ENCODE data around the gene GART.
A peak's percentile ranks its signal among the peaks of the same experiment; 100 is the strongest.

GART gene

GRCh38 chr21:33552999-33553598 lies 11.2 kb upstream of the GART start:
- H3K27ac ChIP-seq (ENCODE audit: low read depth, low read length) = no peak overlapping the region
- no peaks in the 10 kb centered on the region for H3K27me3 ChIP-seq (ENCODE audit: control insufficient read depth, insufficient read depth, low read length)
- no peak overlapping the region for H3K4me3 ChIP-seq (ENCODE audit: low read depth, low read length)
- no peaks in the 10 kb centered on the region for H3K4me1 ChIP-seq (ENCODE audit: control insufficient read depth, insufficient read depth, low read length)
- H3K9me3 ChIP-seq (ENCODE audit: control insufficient read depth, insufficient read depth, low read depth, low read length) = no peaks in the 10 kb centered on the region
- no peak overlapping the region for H3K9ac ChIP-seq (ENCODE audit: low read length)
- H3K36me3 ChIP-seq (ENCODE audit: control insufficient read depth, insufficient read depth, low read length) = peaks cover 97% of the 10 kb centered on the region

- Histone ChIP-seq H3K9me3 (ENCODE audit: control insufficient read depth, insufficient read depth, low read depth, low read length) (no peaks in the 10 kb centered on the region), H3K27me3 (ENCODE audit: control insufficient read depth, insufficient read depth, low read length) (no peaks in the 10 kb centered on the region), H3K27ac (ENCODE audit: low read depth, low read length) (no peak overlapping the region), H3K36me3 (ENCODE audit: control insufficient read depth, insufficient read depth, low read length) (peaks cover 95% of the 10 kb centered on the region), H3K4me1 (ENCODE audit: control insufficient read depth, insufficient read depth, low read length) (no peaks in the 10 kb centered on the region), H3K9ac (ENCODE audit: low read length) (no peak overlapping the region), H3K4me3 (ENCODE audit: low read depth, low read length) (no peak overlapping the region)
Measured at GRCh38 chr21:33552093-33552998, 10.4 kb upstream of the GART start.

GRCh38 chr21:33551664-33552063 lies 9.7 kb upstream of the GART start:
- no peak overlapping the region for H3K9ac ChIP-seq (ENCODE audit: low read length)
- H3K9me3 ChIP-seq (ENCODE audit: control insufficient read depth, insufficient read depth, low read depth, low read length) = no peaks in the 10 kb centered on the region
- no peak overlapping the region for H3K4me3 ChIP-seq (ENCODE audit: low read depth, low read length)
- no peaks in the 10 kb centered on the region for H3K4me1 ChIP-seq (ENCODE audit: control insufficient read depth, insufficient read depth, low read length)
- no peak overlapping the region for H3K27ac ChIP-seq (ENCODE audit: low read depth, low read length)
- no peaks in the 10 kb centered on the region for H3K27me3 ChIP-seq (ENCODE audit: control insufficient read depth, insufficient read depth, low read length)
- peaks cover 95% of the 10 kb centered on the region for H3K36me3 ChIP-seq (ENCODE audit: control insufficient read depth, insufficient read depth, low read length)

GRCh38 chr21:33550772-33551660 lies 9.1 kb upstream of the GART start:
- Histone ChIP-seq H3K36me3 (ENCODE audit: control insufficient read depth, insufficient read depth, low read length) (peaks cover 96% of the 10 kb centered on the region), H3K9me3 (ENCODE audit: control insufficient read depth, insufficient read depth, low read depth, low read length) (no peaks in the 10 kb centered on the region), H3K4me3 (ENCODE audit: low read depth, low read length) (no peak overlapping the region), H3K9ac (ENCODE audit: low read length) (no peak overlapping the region), H3K27me3 (ENCODE audit: control insufficient read depth, insufficient read depth, low read length) (no peaks in the 10 kb centered on the region), H3K4me1 (ENCODE audit: control insufficient read depth, insufficient read depth, low read length) (no peaks in the 10 kb centered on the region), H3K27ac (ENCODE audit: low read depth, low read length) (no peak overlapping the region)

GRCh38 chr21:33549848-33550771 lies 8.2 kb upstream of the GART start:
- no peak overlapping the region for H3K27ac ChIP-seq (ENCODE audit: low read depth, low read length)
- H3K27me3 ChIP-seq (ENCODE audit: control insufficient read depth, insufficient read depth, low read length) = no peaks in the 10 kb centered on the region
- no peaks in the 10 kb centered on the region; the same call in 1 of the 2 replicates for H3K4me1 ChIP-seq (ENCODE audit: control insufficient read depth, insufficient read depth, low read length)
- no peak overlapping the region for H3K4me3 ChIP-seq (ENCODE audit: low read depth, low read length)
- no peaks in the 10 kb centered on the region for H3K9me3 ChIP-seq (ENCODE audit: control insufficient read depth, insufficient read depth, low read depth, low read length)
- H3K36me3 ChIP-seq (ENCODE audit: control insufficient read depth, insufficient read depth, low read length) = peaks cover 87% of the 10 kb centered on the region
- no peak overlapping the region for H3K9ac ChIP-seq (ENCODE audit: low read length)

- Histone ChIP-seq H3K9me3 (ENCODE audit: control insufficient read depth, insufficient read depth, low read depth, low read length) (no peaks in the 10 kb centered on the region), H3K4me3 (ENCODE audit: low read depth, low read length) (no peak overlapping the region), H3K36me3 (ENCODE audit: control insufficient read depth, insufficient read depth, low read length) (peaks cover 49% of the 10 kb centered on the region), H3K9ac (ENCODE audit: low read length) (no peak overlapping the region), H3K27me3 (ENCODE audit: control insufficient read depth, insufficient read depth, low read length) (no peaks in the 10 kb centered on the region), H3K27ac (ENCODE audit: low read depth, low read length) (no peak overlapping the region), H3K4me1 (ENCODE audit: control insufficient read depth, insufficient read depth, low read length) (no peaks in the 10 kb centered on the region; the same call in 1 of the 2 replicates)
Measured at GRCh38 chr21:33546086-33546485, 4.2 kb upstream of the GART start.

- no peak overlapping the region for H3K27ac ChIP-seq (ENCODE audit: low read depth, low read length)
- peaks cover 41% of the 10 kb centered on the region for H3K36me3 ChIP-seq (ENCODE audit: control insufficient read depth, insufficient read depth, low read length)
- no peaks in the 10 kb centered on the region; the same call in 1 of the 2 replicates for H3K4me1 ChIP-seq (ENCODE audit: control insufficient read depth, insufficient read depth, low read length)
Measured at GRCh38 chr21:33544451-33545195, 2.7 kb upstream of the GART start.

GRCh38 chr21:33543505-33544129 lies 1.7 kb upstream of the GART start:
- H3K27ac ChIP-seq (ENCODE audit: low read depth, low read length) = peak overlapping the region; percentile 92
- no peaks in the 10 kb centered on the region for H3K27me3 ChIP-seq (ENCODE audit: control insufficient read depth, insufficient read depth, low read length)
- peak overlapping the region; percentile 97 for H3K9ac ChIP-seq (ENCODE audit: low read length)
- no peaks in the 10 kb centered on the region; the same call in 1 of the 2 replicates for H3K4me1 ChIP-seq (ENCODE audit: control insufficient read depth, insufficient read depth, low read length)
- peak overlapping the region; percentile 78 for H3K4me3 ChIP-seq (ENCODE audit: low read depth, low read length)
- no peaks in the 10 kb centered on the region for H3K9me3 ChIP-seq (ENCODE audit: control insufficient read depth, insufficient read depth, low read depth, low read length)
- H3K36me3 ChIP-seq (ENCODE audit: control insufficient read depth, insufficient read depth, low read length) = peaks cover 39% of the 10 kb centered on the region

More at GRCh38 chr21:33544451-33545195, 2.7 kb upstream of the GART start:
- H3K27me3 ChIP-seq (ENCODE audit: control insufficient read depth, insufficient read depth, low read length) = no peaks in the 10 kb centered on the region
- peak overlapping the region; percentile 97 for H3K9ac ChIP-seq (ENCODE audit: low read length)
- peak overlapping the region; percentile 78 for H3K4me3 ChIP-seq (ENCODE audit: low read depth, low read length)
- no peaks in the 10 kb centered on the region for H3K9me3 ChIP-seq (ENCODE audit: control insufficient read depth, insufficient read depth, low read depth, low read length)

- Histone ChIP-seq H3K9me3 (ENCODE audit: control insufficient read depth, insufficient read depth, low read depth, low read length) (no peaks in the 10 kb centered on the region), H3K27ac (ENCODE audit: low read depth, low read length) (peak within 1 kb of the TSS; percentile 92), H3K4me1 (ENCODE audit: control insufficient read depth, insufficient read depth, low read length) (no peaks in the 10 kb centered on the region; the same call in 1 of the 2 replicates), H3K4me3 (ENCODE audit: low read depth, low read length) (peak within 1 kb of the TSS; percentile 78), H3K9ac (ENCODE audit: low read length) (peak within 1 kb of the TSS; percentile 97), H3K36me3 (ENCODE audit: control insufficient read depth, insufficient read depth, low read length) (peaks cover 39% of the 10 kb centered on the region), H3K27me3 (ENCODE audit: control insufficient read depth, insufficient read depth, low read length) (no peaks in the 10 kb centered on the region)
Measured at GRCh38 chr21:33542640-33543504, 955 bp upstream of the GART start, which contains the start of gene SON. TSS of gene SON (plus strand) at chr21:33543038. CDS start at chr21:33543093, 55 bp downstream.

Measured in HUES6 (cell line).